GM19099 (cell line): ENCODE results near the gene RSPH1.

Experiments used
- POLR2A ChIP-seq: IDR thresholded peaks from 3 replicates; pipeline ENCODE4 v1.6.1; 2011; ENCODE audit warnings: low read depth; ENCODE audit not compliant: insufficient read length; ENCODE audit errors: extremely low read depth

Gene RSPH1

GRCh38 chr21:42455754-42456440 is 40.1 kb downstream of the RSPH1 start:
- TF ChIP-seq POLR2A, result no peak

DNA sequence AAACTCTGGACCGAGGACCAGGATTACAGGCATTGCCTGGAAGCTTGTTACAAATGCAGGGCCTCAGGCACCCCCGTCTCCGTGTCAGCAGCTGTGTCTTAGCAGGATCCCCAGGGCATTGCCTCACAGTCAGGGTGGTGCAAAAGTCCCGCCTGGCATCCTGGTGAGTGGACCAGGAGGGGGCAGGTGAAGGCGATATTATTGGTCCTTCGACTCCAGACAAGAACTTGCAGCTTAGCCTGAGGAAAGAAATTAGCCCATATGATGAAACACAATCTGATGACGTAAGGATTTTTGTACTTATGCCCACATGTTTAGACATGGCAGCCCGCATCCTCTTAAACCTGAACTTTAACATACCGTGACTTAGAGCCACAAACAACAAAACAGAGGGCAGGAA is 40.8 kb downstream of the RSPH1 start:
- no peak for TF ChIP-seq POLR2A

DNA sequence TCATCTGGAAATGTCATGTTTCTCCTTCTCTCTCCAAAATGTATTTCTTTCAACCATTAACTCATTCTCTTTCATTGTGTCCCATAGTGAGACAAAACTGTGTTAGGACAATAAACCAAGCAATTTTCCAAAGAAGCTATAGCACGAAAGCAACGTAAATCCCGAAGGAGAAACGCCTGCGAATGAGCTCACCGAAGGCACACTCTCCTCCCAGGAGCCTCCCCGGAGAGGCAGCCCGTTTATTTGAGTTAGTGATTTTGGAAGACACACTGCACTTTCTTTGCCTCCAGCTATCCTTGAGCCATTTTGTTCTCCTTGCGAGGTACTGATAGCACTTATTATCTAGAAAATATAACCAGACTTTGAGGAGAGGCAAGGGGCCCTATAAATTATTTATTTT is 41.2 kb downstream of the RSPH1 start:
- TF ChIP-seq POLR2A, result no peak

DNA sequence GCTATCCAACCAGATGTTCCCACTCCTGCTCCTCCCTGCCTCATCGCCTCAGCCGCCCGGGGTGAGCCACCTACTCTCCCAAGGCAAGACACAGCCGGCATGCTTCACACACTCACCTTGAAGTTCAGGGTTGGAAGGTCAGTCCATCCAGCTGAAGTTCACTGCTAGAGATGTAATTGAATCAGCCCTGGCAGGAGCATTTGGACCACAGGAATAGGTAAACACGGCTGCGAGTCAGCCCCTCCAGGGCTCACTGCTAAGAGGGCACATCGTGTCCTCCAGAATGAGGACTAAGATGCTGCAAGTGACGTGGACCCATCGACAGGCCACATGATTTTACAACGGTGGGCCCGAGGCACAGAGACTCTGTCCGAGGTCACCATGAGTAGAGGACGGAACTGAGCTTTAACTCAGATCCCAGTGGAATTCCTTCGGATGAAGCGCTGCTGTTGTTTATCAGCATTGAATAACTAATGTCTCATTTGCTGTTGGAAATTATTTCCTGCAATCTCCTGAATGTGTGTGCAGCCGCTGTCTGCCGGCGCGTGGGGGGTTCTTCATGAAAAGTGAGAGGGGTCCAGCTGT is 41.9 kb downstream of the RSPH1 start:
- TF ChIP-seq POLR2A, result no peak

DNA sequence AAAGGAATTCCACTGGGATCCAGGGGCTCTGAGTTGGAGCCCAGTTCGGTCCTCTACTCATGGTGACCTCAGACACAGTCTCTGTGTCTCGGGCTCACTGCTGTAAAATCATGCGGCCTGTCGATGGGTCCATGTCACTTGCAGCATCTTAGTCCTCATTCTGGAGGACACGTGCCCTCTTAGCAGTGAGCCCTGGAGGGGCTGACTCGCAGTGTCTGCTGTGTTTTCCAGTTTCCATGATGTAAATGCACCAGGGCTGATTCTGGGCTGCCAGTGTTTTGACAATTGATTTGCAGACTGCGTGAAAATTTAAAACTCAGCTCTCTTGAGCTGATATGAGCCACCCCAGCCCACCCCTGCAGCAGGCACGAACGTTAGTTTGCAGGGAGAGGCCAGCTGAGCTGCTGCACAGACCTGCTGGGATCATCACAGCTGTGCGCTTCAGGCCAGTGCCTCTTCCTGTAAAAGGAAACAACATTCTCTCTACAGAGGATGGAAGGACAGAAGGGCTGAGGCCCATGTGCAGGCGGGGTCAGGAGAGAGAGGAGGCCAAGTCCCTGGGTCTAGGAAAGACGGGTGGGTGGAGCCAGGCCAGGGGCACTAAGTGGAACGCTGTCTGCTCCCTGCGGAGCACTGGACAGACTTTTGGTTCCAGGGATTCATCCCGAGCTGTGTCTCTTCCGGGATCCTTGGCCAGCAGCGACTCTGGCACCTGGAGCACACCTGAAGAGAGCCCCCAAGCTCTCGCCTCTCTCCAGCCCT is 42.6 kb downstream of the RSPH1 start:
- TF ChIP-seq POLR2A, result no peak

DNA sequence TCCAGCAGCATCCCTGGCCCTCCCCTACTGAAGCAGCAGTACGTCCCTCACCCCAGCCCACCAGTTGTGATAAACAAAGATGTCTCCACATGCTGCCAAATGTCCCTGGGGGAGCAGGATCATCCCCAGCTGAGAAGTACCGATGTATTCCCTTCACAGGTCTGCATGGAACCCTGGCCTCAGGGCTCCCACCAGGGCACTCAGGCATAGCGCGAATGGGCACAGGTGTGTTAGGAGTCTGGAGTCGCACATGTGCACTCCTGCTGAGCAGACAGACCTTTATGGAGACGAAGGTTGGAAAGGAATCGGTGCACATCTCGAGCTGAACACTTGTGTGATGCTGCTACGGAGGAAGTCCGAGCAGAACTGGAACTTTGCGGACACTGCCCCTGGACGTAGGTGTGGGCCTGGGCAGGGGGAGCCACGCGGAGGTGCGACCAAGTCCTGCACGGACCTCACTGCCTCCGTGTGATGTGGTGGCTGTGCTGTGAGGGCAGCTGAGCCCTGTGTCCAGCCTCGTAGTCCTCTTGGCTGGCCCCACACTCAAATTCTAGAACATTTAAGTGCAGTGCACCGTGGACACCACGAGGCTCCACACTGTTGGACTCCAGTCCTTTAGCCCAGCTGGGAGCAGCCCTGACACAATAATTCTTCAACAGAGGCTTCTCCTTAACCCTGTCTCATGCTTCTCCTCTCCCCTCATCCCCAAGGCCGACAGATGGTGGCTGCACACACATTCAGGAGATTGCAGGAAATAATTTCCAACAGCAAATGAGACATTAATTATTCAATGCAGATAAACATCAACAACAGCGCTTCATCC is 43.4 kb downstream of the RSPH1 start:
- no peak for TF ChIP-seq POLR2A

DNA sequence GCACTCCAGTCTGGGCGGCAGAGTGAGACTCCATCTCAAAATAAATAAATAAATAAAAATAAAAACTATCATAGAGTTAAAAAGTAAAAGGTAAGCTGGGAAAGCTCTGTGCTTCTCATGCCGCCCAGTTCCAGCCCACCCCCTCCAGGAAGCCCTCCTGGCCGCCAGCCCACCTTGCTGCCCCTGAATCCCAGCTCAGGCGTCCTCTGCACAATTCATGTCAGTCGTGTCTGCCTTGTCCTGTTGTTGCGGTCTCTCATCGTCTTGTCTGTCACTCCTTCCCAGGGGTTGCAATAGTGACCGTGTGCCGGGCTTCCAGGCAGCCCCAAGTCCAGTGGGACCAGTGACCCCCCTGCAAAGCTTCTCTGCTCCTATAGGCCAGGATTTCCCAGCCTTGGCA is 44.1 kb downstream of the RSPH1 start:
- TF ChIP-seq POLR2A, result no peak

DNA sequence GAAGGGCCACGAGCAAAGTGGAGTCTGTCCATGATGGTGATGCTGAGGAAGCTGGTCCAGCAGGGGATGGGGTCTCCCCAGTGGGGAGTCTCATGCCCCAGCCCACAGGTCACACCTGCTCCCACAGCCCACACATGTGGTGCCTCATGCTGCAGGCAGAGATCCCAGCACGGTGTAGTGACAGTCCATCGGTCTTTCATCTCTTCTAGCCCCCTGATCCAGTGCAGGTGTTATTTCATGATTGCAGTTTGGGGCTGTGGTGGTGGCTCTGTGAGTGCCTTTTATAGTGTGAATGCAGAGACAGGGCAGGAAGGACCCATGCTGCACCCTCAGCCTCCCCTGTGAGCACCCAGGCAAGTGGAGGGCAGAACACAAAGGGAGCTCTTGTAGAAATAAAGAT is 47.3 kb downstream of the RSPH1 start:
- TF ChIP-seq POLR2A, result no peak

DNA sequence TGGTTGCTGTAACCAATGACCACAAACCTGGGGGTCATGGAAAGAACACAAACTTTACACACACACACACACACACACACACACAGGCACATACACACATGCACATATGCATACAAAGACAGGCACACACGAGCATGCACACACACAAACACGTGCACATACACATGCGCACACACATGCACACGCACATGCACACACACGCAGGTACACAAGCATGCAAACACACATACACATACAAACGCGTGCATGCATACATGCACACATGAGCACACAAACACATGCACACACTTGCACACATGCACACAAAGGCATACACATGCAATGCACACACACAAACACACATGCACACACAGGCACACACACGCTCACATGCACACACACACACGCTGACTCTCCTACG is 48.3 kb downstream of the RSPH1 start:
- no peak for TF ChIP-seq POLR2A

DNA sequence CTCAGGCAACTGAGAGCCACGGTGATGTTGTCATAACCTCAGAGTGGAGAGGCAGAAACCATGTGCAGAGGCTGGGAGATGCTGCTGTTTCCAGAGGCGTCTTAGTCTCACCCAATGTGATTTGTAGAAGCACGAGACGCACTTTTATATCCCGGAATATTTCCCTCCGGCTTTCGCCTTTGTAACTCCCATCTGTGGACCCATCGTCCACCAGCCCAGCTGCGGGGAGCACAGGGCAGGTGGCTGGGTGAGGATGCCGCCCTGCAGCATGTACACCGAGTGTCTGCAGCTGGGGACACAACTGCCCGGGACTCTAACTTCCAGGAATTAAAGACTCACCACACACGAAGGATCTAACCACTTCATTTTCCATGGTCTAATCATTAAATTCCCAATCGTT is 48.8 kb downstream of the RSPH1 start:
- no peak for TF ChIP-seq POLR2A

DNA sequence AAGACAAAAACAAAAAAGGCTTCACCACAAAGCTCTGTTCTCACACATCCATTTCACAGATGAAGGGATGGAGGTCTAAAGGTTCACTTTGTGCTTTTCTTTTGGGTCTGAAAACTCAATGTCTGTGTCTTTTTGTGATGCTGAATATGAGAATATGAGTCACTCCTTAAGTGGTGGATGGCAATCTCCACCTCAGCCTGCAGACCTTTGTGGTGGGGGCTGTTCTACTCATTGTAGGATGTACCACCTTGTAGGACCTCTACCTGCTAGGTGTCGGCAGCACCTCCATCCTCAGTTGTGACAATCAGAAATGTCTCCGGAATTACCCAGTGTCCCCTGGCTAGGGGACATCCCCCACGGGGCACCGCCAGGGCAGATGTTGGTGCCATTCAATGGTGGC is 49.5 kb downstream of the RSPH1 start:
- TF ChIP-seq POLR2A, result no peak

DNA sequence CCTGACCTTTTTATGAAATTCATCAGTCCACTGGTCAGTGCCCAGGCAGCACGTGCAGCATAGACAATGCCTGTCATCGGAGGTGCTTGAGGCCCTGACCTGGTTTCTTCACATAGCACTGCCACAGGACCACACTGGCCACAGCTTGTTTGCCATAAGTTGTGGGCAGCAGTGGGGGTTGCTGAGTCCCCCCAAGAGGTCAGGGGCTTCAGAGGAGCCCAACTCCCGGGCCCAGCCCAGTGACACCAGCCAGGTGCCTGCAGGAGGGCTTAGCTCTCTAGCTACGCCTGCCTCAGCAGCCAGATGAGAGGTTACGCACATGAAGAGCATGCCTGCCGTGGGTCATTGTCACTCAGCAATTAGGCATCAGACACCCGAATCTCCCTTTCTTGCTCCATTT is 50.7 kb downstream of the RSPH1 start:
- TF ChIP-seq POLR2A, result no peak

DNA sequence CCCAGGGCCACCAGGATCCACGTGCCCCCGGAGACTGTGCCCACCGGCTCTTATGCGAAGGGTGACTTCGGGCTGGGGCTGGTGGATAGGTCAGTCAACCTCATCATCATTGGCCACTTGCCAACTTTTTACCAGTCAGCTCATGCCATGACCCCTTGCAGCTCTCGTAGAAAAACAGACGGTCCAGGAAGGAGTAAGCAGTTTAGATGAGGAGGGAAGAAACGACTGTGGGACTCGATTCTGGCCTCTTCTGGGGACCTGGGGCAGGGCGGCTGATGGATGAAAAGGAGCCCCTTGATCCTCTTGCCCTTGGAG is 51.3 kb downstream of the RSPH1 start:
- TF ChIP-seq POLR2A, result no peak

DNA sequence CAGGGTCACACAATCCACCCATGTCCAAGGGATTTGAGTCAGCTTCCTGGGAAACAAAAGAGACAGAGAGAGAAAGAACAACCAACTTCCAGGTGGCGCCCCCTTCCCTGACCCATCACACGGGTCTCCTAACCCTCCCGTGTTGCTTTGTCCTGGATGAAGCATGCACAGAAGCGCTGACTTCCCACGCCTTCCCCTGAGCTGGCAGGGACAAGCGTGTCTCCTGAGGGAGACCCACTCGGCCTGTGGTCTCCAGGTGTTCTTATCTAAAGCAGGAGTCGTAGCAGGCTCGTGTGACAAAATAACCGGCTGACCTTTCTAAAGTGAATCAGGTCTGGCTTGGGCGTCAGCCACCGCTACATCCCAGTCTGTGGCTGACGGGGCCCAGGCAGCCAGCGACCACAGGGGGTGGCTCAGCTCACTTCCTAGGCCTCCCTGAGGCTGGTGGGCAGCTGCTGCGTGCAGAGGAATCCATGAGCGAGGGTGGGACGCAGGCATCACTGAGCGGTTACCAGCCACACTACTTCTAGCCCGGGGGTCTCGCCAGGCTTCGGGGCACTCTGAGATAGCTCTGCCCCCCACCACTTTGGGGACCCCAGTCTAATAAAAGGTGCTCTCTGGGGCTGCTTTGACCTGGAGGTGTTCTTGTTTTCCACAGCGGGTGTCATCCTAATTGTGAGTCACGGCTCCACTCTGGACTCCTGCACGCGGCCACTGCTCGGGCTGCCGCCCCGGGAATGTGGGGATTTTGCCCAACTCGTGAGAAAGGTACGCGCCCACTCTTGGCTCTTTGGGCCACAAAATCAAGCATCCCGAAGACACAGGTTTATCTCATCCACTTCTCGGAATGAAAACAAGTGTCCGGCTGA is 51.9 kb downstream of the RSPH1 start:
- TF ChIP-seq POLR2A, result no peak
